Stimulated activated CD8-positive, alpha-beta memory T cell treated with anti-CD3 and anti-CD28 coated beads, Interleukin-4, amount 100 ng/mL, for 48 hours (primary cell): ENCODE data around the gene TSPAN4.
A peak's percentile ranks its signal among the peaks of the same experiment; 100 is the strongest.

Source experiments
- DNase-seq: peaks from one replicate; pipeline ENCODE4 v3.0.0-alpha.2; 2020

TSPAN4 gene

GRCh38 chr11:808427-809286 is 34.0 kb upstream of the TSPAN4 start:
- peak; percentile 62 for DNase-seq

GRCh38 chr11:809287-810039 is 33.2 kb upstream of the TSPAN4 start, which contains the start of gene RPLP2:
RPLP2 (plus strand) TSS chr11:809967; CDS start chr11:810235, 268 bp downstream.
- DNase-seq = peak; percentile 99

- DNase-seq = no peak
Observed at GRCh38 chr11:810040-810567, 32.5 kb upstream of the TSPAN4 start.

GRCh38 chr11:811446-812245 is 31.0 kb upstream of the TSPAN4 start:
- DNase-seq = no peak

- DNase-seq = no peak
Observed at GRCh38 chr11:812390-812789, 30.3 kb upstream of the TSPAN4 start.

- no peak for DNase-seq
Observed at GRCh38 chr11:813072-813455, 29.6 kb upstream of the TSPAN4 start.

GRCh38 chr11:813456-814096 is 29.1 kb upstream of the TSPAN4 start:
- no peak for DNase-seq

- no peak for DNase-seq
Observed at GRCh38 chr11:815675-816432, 26.8 kb upstream of the TSPAN4 start.

- no peak for DNase-seq
Observed at GRCh38 chr11:816433-816779, 26.2 kb upstream of the TSPAN4 start.

- no peak for DNase-seq
Observed at GRCh38 chr11:818396-819128, 24.1 kb upstream of the TSPAN4 start, which contains the start of gene PNPLA2. PNPLA2 (plus strand) TSS chr11:818914; CDS start chr11:819719, 805 bp downstream.

GRCh38 chr11:819129-819931 is 23.3 kb upstream of the TSPAN4 start:
- DNase-seq = peak; percentile 93

- DNase-seq = peak; percentile 96
Observed at GRCh38 chr11:819943-820649, 22.6 kb upstream of the TSPAN4 start.

GRCh38 chr11:820655-821511 is 21.8 kb upstream of the TSPAN4 start:
- DNase-seq = no peak

- no peak for DNase-seq
Observed at GRCh38 chr11:821512-822371, 20.9 kb upstream of the TSPAN4 start.

GRCh38 chr11:823441-824291 is 19.0 kb upstream of the TSPAN4 start:
- no peak for DNase-seq

- no peak for DNase-seq
Observed at GRCh38 chr11:824292-824880, 18.3 kb upstream of the TSPAN4 start.
